ENCODE results near the gene CACNA1B. TPM values are rescaled to one million over a fixed set of nuclear protein-coding genes. Genes with fewer than 3 reads are reported as not detected.

The CACNA1B gene
- total and polyA plus RNA-seq, 2 of the 4 experiments (the other 2 are of a cell fraction), result 0.02 TPM; not detected in 1

DNA sequence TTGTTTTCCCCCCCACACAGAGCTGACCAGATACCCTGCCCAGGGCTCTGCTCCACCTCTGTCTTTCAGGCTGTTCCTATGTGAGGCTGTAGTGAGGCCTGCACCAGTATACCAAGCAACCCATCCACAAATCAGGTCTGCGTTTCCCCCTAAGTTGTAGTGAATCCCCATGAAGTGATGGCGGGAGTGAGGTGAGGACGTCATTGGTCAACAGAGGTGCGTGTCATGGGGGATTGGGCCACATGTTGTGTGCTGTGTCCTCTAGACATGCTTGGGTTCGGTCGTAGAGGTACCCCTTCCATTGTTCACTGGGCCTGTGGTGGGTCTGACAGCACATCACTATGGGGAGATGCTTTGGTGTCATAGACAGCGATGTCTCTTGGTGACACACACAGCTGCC lies 184.6 kb downstream of the CACNA1B start:
- Histone ChIP-seq H4K8ac (ENCODE audit: low read depth in 2 of 2, low read length in 2 of 2) (no peak overlapping the region), H2BK5ac (ENCODE audit: low read depth, low read length, poor library complexity, severe bottlenecking) (no peak overlapping the region), H4K5ac (ENCODE audit: low read depth, low read length) (no peak overlapping the region), H3K9me3 (ENCODE audit: control insufficient read depth, insufficient read depth, low read length) (peaks cover 73% of the 10 kb centered on the region), H4K91ac (ENCODE audit: insufficient read depth, low read depth, low read length) (no peak overlapping the region), H3K27ac (ENCODE audit: insufficient read depth, low read length) (no peak overlapping the region), H2BK15ac (ENCODE audit: low read depth, low read length) (no peak overlapping the region), H3K79me1 (ENCODE audit: low read depth in 1 of 2, low read length in 2 of 2) (no peaks in the 10 kb centered on the region), H3K4me2 (ENCODE audit: low read depth, low read length) (no peak overlapping the region), H3K56ac (ENCODE audit: extremely low read depth, insufficient read depth, low read length) (no peak overlapping the region), H2BK20ac (ENCODE audit: low read depth, low read length) (no peak overlapping the region), H4K20me1 (ENCODE audit: insufficient read depth, low read length) (no peaks in the 10 kb centered on the region), H2AK5ac (ENCODE audit: low read depth, low read length) (no peak overlapping the region), H3K4ac (ENCODE audit: low read depth, low read length) (no peak overlapping the region), H3K18ac (ENCODE audit: low read depth, low read length) (no peak overlapping the region), H3K4me3 (ENCODE audit: insufficient read depth, low read depth, low read length) (no peak overlapping the region), H3K27me3 (ENCODE audit: control insufficient read depth, insufficient read depth, low read length) (no peaks in the 10 kb centered on the region), H3K4me1 (ENCODE audit: control insufficient read depth, insufficient read depth, low read length) (no peaks in the 10 kb centered on the region), H3K9me1 (ENCODE audit: insufficient read depth, low read length) (no peaks in the 10 kb centered on the region), H2BK120ac (ENCODE audit: low read depth, low read length) (no peak overlapping the region), H2AK9ac (replicated peaks; ENCODE audit: low read depth, low read length, poor library complexity) (no peak overlapping the region), H3K23ac (ENCODE audit: low read depth, low read length) (no peak overlapping the region), H2AFZ (replicated peaks; ENCODE audit: low read length, poor library complexity) (no peak overlapping the region), H3K14ac (replicated peaks; ENCODE audit: low read depth, low read length) (no peak overlapping the region), H3K36me3 (ENCODE audit: control insufficient read depth, insufficient read depth, low read length) (no peaks in the 10 kb centered on the region), H3K9ac (ENCODE audit: low read depth, low read length) (no peak overlapping the region)
- ATAC-seq (ENCODE audit: low read depth) (no peak), DNase-seq (no peak)
- dilution Hi-C loops (cut with HindIII; ENCODE audit: low sequenced_read_pairs, unreplicated experiment) (no loop called here), intact Hi-C loops (cut with micrococcal nuclease) (no loop called here), in situ Hi-C loops (cut with MboI; ENCODE audit: low sequenced_read_pairs) (no loop called here)
- BruUV-seq (replicated peaks), result no TSS peak
- 39% methylated on average over 3 of the region's 7 CpGs; no CpG with 5 or more reads in 1 of the 2 experiments for WGBS, 2 experiments (ENCODE audit: extremely low coverage in 2 of 2, insufficient read length in 1 of 2)
- TF ChIP-seq RCOR1 (IDR thresholded peaks at IDR 0.05; ENCODE audit: insufficient replicate concordance, low read length) (no peak), MXI1 (IDR thresholded peaks at IDR 0.05; ENCODE audit: borderline replicate concordance, low read depth, low read length) (no peak), BHLHE40 (IDR thresholded peaks at IDR 0.05; ENCODE audit: low read depth, low read length) (no peak), RAD21 (IDR thresholded peaks at IDR 0.05; ENCODE audit: low read length) (no peak), MAZ (IDR thresholded peaks at IDR 0.05; ENCODE audit: borderline replicate concordance, low read depth, low read length) (no peak), RFX5 (IDR thresholded peaks at IDR 0.05; ENCODE audit: low read depth, low read length) (no peak), NFE2L2 (IDR thresholded peaks at IDR 0.05; ENCODE audit: low read depth, low read length) (no peak)
- POLR2A ChIA-PET (ENCODE audit: unreplicated experiment), result no interaction called here
- CTCF ChIA-PET, result no interaction called here

Data from IMR-90 (cell line).